ENCODE data around the gene ENTR1.

DNA sequence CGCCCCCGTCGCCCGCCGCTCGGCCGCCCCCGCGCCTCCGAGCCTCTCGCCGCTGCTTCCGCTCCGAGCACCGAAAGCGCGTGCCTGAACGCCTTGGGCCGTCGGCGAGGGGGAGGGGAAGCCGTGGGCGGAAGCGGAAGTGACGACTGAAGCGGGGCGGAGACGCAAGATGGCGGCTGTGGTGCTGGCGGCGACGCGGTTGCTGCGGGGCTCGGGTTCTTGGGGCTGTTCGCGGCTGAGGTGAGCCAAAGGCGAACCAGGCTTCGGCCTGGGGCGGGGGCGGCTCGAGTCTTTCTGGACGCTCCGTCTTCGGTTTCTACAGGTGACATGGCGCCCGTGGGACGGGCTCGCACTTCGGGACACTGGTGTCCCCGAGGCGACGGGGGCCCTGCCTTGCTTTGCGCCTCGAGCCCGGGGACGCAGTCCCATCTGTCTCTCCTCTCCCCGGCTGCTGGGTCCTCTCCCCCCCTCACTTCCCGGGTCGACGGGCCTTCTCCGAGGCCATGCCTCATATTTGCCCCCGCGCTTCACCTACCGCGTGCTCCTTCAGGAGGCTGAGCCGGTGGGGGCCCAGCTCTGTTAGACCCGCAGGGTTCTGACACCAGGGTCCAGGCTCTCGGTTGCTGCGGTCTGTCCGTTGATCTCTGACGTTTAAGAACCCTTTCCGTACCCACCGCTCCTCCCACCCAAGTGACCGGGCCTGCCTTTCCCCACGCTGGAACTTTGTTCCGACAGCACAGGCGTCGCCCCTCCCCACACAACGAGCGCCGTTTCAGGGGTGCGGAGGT lies at the start of gene ENTR1, which contains the start of gene PMPCA:
- TF ChIP-seq, protein P1, sequence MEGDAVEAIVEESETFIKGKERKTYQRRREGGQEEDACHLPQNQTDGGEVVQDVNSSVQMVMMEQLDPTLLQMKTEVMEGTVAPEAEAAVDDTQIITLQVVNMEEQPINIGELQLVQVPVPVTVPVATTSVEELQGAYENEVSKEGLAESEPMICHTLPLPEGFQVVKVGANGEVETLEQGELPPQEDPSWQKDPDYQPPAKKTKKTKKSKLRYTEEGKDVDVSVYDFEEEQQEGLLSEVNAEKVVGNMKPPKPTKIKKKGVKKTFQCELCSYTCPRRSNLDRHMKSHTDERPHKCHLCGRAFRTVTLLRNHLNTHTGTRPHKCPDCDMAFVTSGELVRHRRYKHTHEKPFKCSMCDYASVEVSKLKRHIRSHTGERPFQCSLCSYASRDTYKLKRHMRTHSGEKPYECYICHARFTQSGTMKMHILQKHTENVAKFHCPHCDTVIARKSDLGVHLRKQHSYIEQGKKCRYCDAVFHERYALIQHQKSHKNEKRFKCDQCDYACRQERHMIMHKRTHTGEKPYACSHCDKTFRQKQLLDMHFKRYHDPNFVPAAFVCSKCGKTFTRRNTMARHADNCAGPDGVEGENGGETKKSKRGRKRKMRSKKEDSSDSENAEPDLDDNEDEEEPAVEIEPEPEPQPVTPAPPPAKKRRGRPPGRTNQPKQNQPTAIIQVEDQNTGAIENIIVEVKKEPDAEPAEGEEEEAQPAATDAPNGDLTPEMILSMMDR (IDR thresholded peaks at IDR 0.05): no peak
- peak; percentile 37 for TF ChIP-seq EZH2 (IDR thresholded peaks at IDR 0.05)
